GM12878 (cell line): ENCODE results near the gene MOAP1. TPM values are rescaled to one million over a fixed set of nuclear protein-coding genes. Genes with fewer than 3 reads are reported as not detected.

ENCODE experiments used
- ATAC-seq: fragments of 200-7000 bp; cut with Tn5 transposase; 3 replicates; pipeline ENCODE4 v1.9.1; 2020; ENCODE audit warnings: mild to moderate bottlenecking, moderate library complexity
- BruUV-seq: library from RNA; stranded (reverse); fragments of 400-500 nt; replicated peaks from 2 replicates; lab custom pipeline; 2021; lab: Mats Ljungman, UMichigan
- CTCF ChIA-PET: fragments of 300-600 bp; sonication (Branson Sonifier 250); formaldehyde crosslinking; extraction: SDS; loops from one replicate; lab custom pipeline; 2021; ENCODE audit warnings: inconsistent platforms; lab: Yijun Ruan, JAX
- POLR2A ChIA-PET: fragments of 350-600 bp; formaldehyde crosslinking; extraction: SDS; loops from one replicate; lab custom pipeline; 2021; ENCODE audit warnings: inconsistent platforms; lab: Charles Lee
- RAD21 ChIA-PET: fragments of 300-600 bp; sonication (Branson Sonifier 250); formaldehyde crosslinking; loops from one replicate; lab custom pipeline; 2023; ENCODE audit warnings: antibody characterized with exemption; ENCODE audit not compliant: unreplicated experiment; lab: Charles Lee
- SMC1A ChIA-PET: fragments of 300-600 bp; sonication (Branson Sonifier 250); formaldehyde crosslinking; loops from one replicate; lab custom pipeline; 2023; ENCODE audit not compliant: unreplicated experiment, uncharacterized antibody; lab: Charles Lee
- DNase-seq: peaks from one replicate; pipeline ENCODE4 v3.0.0-alpha.2; 2011; ENCODE audit warnings: low read depth, low spot score
- FAIRE-seq: peaks from 3 replicates; lab custom pipeline; 2011; peaks lifted over from hg19 to GRCh38; lab: Jason Lieb, UNC
- H2AFZ ChIP-seq: 2 replicates; pipeline ENCODE4 v1.6.0; 2011; ENCODE audit warnings: low read depth, low read length, control low read depth; ENCODE audit not compliant: control insufficient read depth
- H3K27ac ChIP-seq: 2 replicates; pipeline ENCODE4 v1.5.1; 2011; ENCODE audit warnings: control low read depth; ENCODE audit not compliant: control insufficient read depth, insufficient read depth
- H3K27me3 ChIP-seq, 2 experiments: replicated peaks in 1 of 2; 2 replicates each; pipeline versions ENCODE4 v1.6.0 to v1.6.1; 2011; ENCODE audit warnings: low read length in 1 of 2; ENCODE audit not compliant: control insufficient read depth in 2 of 2, insufficient read depth in 2 of 2
- H3K36me3 ChIP-seq, 2 experiments: 2 replicates each; pipeline ENCODE4 v1.5.1; 2011; ENCODE audit warnings: low read length in 1 of 2; ENCODE audit not compliant: control insufficient read depth in 2 of 2, insufficient read depth in 2 of 2
- H3K4me1 ChIP-seq: 2 replicates; pipeline ENCODE4 v1.6.1; 2011; ENCODE audit warnings: mild to moderate bottlenecking, low read length, moderate library complexity, mixed read lengths; ENCODE audit not compliant: control insufficient read depth, insufficient read depth
- H3K4me2 ChIP-seq: 2 replicates; pipeline ENCODE4 v1.6.0; 2011; ENCODE audit warnings: control low read depth; ENCODE audit not compliant: control insufficient read depth, insufficient read depth
- H3K4me3 ChIP-seq: fragments of 200-600 bp; sonication (generic); 2 replicates; pipeline ENCODE4 v1.5.1; 2016
- H3K79me2 ChIP-seq: 2 replicates; pipeline ENCODE4 v1.6.0; 2011; ENCODE audit warnings: low read length; ENCODE audit not compliant: control insufficient read depth, insufficient read depth
- H3K9ac ChIP-seq: 2 replicates; pipeline ENCODE4 v1.8.0; 2011; ENCODE audit warnings: low read length, control low read depth, mixed read lengths; ENCODE audit not compliant: control insufficient read depth, insufficient read depth
- H3K9me3 ChIP-seq: replicated peaks from 3 replicates; pipeline ENCODE4 v1.5.1; 2011; ENCODE audit warnings: mild to moderate bottlenecking, low read length; ENCODE audit not compliant: control insufficient read depth, insufficient read depth
- H4K20me1 ChIP-seq: 2 replicates; pipeline ENCODE4 v1.6.0; 2011; ENCODE audit not compliant: control insufficient read depth, insufficient read depth
- ATF7 ChIP-seq: fragments of 450-650 bp; IDR thresholded peaks from 2 replicates; pipeline ENCODE4 v1.6.1; 2016; ENCODE audit warnings: low read depth, mild to moderate bottlenecking
- BCL11A ChIP-seq: IDR thresholded peaks from 2 replicates; pipeline ENCODE4 v1.6.1; 2011; ENCODE audit warnings: low read depth, low read length
- BRCA1 ChIP-seq: IDR thresholded peaks from 2 replicates; pipeline ENCODE4 v1.6.1; 2011; ENCODE audit warnings: low read depth, low read length, improper control_type of control experiment
- EED ChIP-seq: sonication (generic); IDR thresholded peaks from 2 replicates; pipeline ENCODE4 v1.6.1; 2016; ENCODE audit warnings: antibody characterized with exemption, low read depth
- HCFC1 ChIP-seq: fragments of 150-350 bp; IDR thresholded peaks from 2 replicates; pipeline ENCODE4 v1.6.1; 2014; ENCODE audit warnings: low read length
- JUNB ChIP-seq: IDR thresholded peaks from 2 replicates; pipeline ENCODE4 v1.6.1; 2016; ENCODE audit warnings: antibody characterized with exemption, mild to moderate bottlenecking
- NFXL1 ChIP-seq: fragments of 450-650 bp; IDR thresholded peaks from 2 replicates; pipeline ENCODE4 v1.6.1; 2017; ENCODE audit warnings: antibody characterized with exemption, mild to moderate bottlenecking, borderline replicate concordance
- RAD21 ChIP-seq: IDR thresholded peaks from 2 replicates; pipeline ENCODE4 v1.6.1; 2011; ENCODE audit warnings: mild to moderate bottlenecking, low read depth, low read length, moderate library complexity; ENCODE audit not compliant: insufficient read depth
- SMAD1 ChIP-seq: fragments of 450-650 bp; IDR thresholded peaks from 2 replicates; pipeline ENCODE4 v1.6.1; 2018; ENCODE audit warnings: mild to moderate bottlenecking, low read depth; ENCODE audit not compliant: partially characterized antibody
- STAT1 ChIP-seq: fragments of 450-650 bp; conservative IDR thresholded peaks from 2 replicates; pipeline ENCODE4 v1.6.1; 2014; ENCODE audit warnings: antibody characterized with exemption, mild to moderate bottlenecking
- TAF1 ChIP-seq: IDR thresholded peaks from 2 replicates; pipeline ENCODE4 v1.6.1; 2011; ENCODE audit warnings: mild to moderate bottlenecking, low read depth, low read length, borderline replicate concordance
- ZNF622 ChIP-seq: fragments of 450-650 bp; IDR thresholded peaks from 2 replicates; pipeline ENCODE4 v1.6.1; 2017; ENCODE audit warnings: mild to moderate bottlenecking, inconsistent platforms
- WGBS: methylation state at CpG from one replicate; pipeline ENCODE4 v1.1.6; 2016; ENCODE audit warnings: low lambda C conversion rate; ENCODE audit not compliant: insufficient replicate concordance, insufficient coverage; ENCODE audit errors: missing lambda C conversion rate; 5-methylcytosine and 5-hydroxymethylcytosine counted together
- in situ Hi-C: fragments of 300-500 bp; cut with MboI; formaldehyde crosslinking; loops from 9 replicates; pipeline ENCODE4 v1.14.3; 2018; ENCODE audit warnings: mixed read lengths
- intact Hi-C: fragments of 100-400 bp; cut with micrococcal nuclease; formaldehyde crosslinking; loops from one replicate; pipeline ENCODE4 v1.14.2; 2022; ENCODE audit not compliant: unreplicated experiment
- polyA plus RNA-seq, 11 experiments: library from polyadenylated mRNA; depleted of rRNA in 4 of 11; unstranded in 6 of 11; stranded (reverse) in 5 of 11; fragments of >200 nt; fragmentation: Nextera tagmentation in 4 of 11; fragmentation: Illumina TruSeq in 1 of 11; extraction: Ambion mirVana in 4 of 11; extraction: Trizol in 1 of 11; gene quantifications; 1 replicate in 1 of 11; 2 replicates in 10 of 11; pipeline versions ENCODE4 v1.2.1 to v1.2.3, GENCODE V29; 2011 to 2016; ENCODE audit warnings: inconsistent platforms in 2 of 11, missing spikeins in 2 of 11, low read depth in 1 of 11
- total RNA-seq, 4 experiments: library from RNA; depleted of rRNA in 3 of 4; stranded (reverse); fragments of >200 nt in 3 of 4; fragmentation: Illumina TruSeq in 1 of 4; extraction: Trizol in 1 of 4; gene quantifications; 2 replicates each; pipeline versions ENCODE4 v1.2.1 to v1.2.3, GENCODE V29; 2013 to 2021
- TF ChIP-seq, protein P1 (sequence below): fragments of 450-650 bp; IDR thresholded peaks from 2 replicates; pipeline ENCODE4 v1.6.1; 2016; ENCODE audit warnings: mild to moderate bottlenecking
- TF ChIP-seq, protein P2 (sequence below): fragments of 450-650 bp; IDR thresholded peaks from 2 replicates; pipeline ENCODE4 v1.6.1; 2017; ENCODE audit warnings: mild to moderate bottlenecking, low read depth, inconsistent platforms; ENCODE audit not compliant: poor library complexity, severe bottlenecking

MOAP1 gene
- total and polyA plus RNA-seq, 10 of the 15 experiments (the other 5 are each of a cell fraction or from before 2014, with no cell fraction given), result 3.1 to 51.9 (median 11.4) TPM

DNA sequence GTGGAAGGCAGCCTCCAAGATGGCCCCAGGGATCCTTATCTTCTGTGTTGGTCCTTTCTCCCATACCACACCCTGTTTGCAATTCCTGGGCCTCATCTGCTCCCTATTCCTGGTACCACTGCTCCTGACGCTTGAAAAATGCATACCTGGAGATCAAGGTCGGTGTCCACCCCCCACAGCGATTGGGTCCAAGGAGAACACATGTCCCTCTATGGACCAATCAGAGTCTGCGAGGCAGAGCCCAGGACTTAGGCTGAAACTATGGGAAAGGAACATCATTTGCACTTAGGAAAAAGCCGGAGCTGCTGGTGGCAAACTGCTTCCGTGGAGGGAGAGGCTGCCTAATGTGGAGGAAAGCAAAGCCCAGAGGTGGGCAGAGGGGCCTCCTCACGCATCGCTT lies 35.7 kb downstream of the MOAP1 start:
- FAIRE-seq, result no peak
- no peaks in the 10 kb centered on the region for H3K79me2 ChIP-seq
- H3K36me3 ChIP-seq, result no peaks in the 10 kb centered on the region; a peak in 1 of 4 replicates
- no peak overlapping the region for H3K4me3 ChIP-seq
- no peak overlapping the region for H3K27ac ChIP-seq
- H4K20me1 ChIP-seq, result no peaks in the 10 kb centered on the region
- CTCF ChIA-PET, result no interaction called here
- ATAC-seq, result no peak
- POLR2A ChIA-PET, result no interaction called here
- BruUV-seq, result no TSS peak
- peaks cover 4% of the 10 kb centered on the region; the same call in 1 of the 2 replicates for H3K4me1 ChIP-seq
- DNase-seq, result no peak
- TF ChIP-seq STAT1, result no peak
- TF ChIP-seq TAF1, result no peak
- TF ChIP-seq EED, result no peak
- TF ChIP-seq ATF7, result no peak
- no peak for TF ChIP-seq JUNB
- TF ChIP-seq BCL11A, result no peak
- no peak for TF ChIP-seq SMAD1
- no peak for TF ChIP-seq HCFC1
- TF ChIP-seq ZNF622, result no peak
- TF ChIP-seq, protein P1, sequence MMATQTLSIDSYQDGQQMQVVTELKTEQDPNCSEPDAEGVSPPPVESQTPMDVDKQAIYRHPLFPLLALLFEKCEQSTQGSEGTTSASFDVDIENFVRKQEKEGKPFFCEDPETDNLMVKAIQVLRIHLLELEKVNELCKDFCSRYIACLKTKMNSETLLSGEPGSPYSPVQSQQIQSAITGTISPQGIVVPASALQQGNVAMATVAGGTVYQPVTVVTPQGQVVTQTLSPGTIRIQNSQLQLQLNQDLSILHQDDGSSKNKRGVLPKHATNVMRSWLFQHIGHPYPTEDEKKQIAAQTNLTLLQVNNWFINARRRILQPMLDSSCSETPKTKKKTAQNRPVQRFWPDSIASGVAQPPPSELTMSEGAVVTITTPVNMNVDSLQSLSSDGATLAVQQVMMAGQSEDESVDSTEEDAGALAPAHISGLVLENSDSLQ, result no peak
- TF ChIP-seq, protein P2, sequence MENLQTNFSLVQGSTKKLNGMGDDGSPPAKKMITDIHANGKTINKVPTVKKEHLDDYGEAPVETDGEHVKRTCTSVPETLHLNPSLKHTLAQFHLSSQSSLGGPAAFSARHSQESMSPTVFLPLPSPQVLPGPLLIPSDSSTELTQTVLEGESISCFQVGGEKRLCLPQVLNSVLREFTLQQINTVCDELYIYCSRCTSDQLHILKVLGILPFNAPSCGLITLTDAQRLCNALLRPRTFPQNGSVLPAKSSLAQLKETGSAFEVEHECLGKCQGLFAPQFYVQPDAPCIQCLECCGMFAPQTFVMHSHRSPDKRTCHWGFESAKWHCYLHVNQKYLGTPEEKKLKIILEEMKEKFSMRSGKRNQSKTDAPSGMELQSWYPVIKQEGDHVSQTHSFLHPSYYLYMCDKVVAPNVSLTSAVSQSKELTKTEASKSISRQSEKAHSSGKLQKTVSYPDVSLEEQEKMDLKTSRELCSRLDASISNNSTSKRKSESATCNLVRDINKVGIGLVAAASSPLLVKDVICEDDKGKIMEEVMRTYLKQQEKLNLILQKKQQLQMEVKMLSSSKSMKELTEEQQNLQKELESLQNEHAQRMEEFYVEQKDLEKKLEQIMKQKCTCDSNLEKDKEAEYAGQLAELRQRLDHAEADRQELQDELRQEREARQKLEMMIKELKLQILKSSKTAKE, result no peak
- no peak for TF ChIP-seq BRCA1
- no peak for TF ChIP-seq NFXL1
- TF ChIP-seq RAD21, result no peak
- no peak overlapping the region for H3K9ac ChIP-seq
- no peaks in the 10 kb centered on the region for H3K27me3 ChIP-seq
- SMC1A ChIA-PET, result no interaction called here
- no peaks in the 10 kb centered on the region for H3K9me3 ChIP-seq
- RAD21 ChIA-PET, result no interaction called here
- H2AFZ ChIP-seq, result no peak overlapping the region
- no peak overlapping the region for H3K4me2 ChIP-seq
- 69% methylated on average over 8 of the region's 8 CpGs for WGBS
- in situ Hi-C loops, result no loop called here
- intact Hi-C loops, result no loop called here
